ENCODE results near the gene FAM118B. TPM values are rescaled to one million over a fixed set of nuclear protein-coding genes. Genes with fewer than 3 reads are reported as not detected.

FAM118B gene
- total and polyA plus RNA-seq, 2 of the 4 experiments (the other 2 are of a cell fraction): 20.0 to 27.2 TPM

GRCh38 chr11:126293726-126294125 lies 82.1 kb downstream of the FAM118B start:
- ChIA-PET POLR2A (ENCODE audit: unreplicated experiment) (interaction anchor here (0.6 kb wide), 1 partner anchor 126 kb away, joined by 13 read pairs; no protein-coding TSS in a partner anchor), CTCF (no interaction called here)
- Histone ChIP-seq H3K36me3 (ENCODE audit: control insufficient read depth, insufficient read depth, low read length) (peaks cover 35% of the 10 kb centered on the region), H3K27ac (ENCODE audit: insufficient read depth, low read length) (no peak overlapping the region), H2BK120ac (ENCODE audit: low read depth, low read length) (no peak overlapping the region), H3K4me2 (ENCODE audit: low read depth, low read length) (no peak overlapping the region), H4K91ac (ENCODE audit: insufficient read depth, low read depth, low read length) (no peak overlapping the region), H3K14ac (replicated peaks; ENCODE audit: low read depth, low read length) (no peak overlapping the region), H3K27me3 (ENCODE audit: control insufficient read depth, insufficient read depth, low read length) (no peaks in the 10 kb centered on the region), H2BK20ac (ENCODE audit: low read depth, low read length) (no peak overlapping the region), H3K56ac (ENCODE audit: extremely low read depth, insufficient read depth, low read length) (no peak overlapping the region), H3K9me3 (ENCODE audit: control insufficient read depth, insufficient read depth, low read length) (no peaks in the 10 kb centered on the region), H4K5ac (ENCODE audit: low read depth, low read length) (no peak overlapping the region), H2BK15ac (ENCODE audit: low read depth, low read length) (no peak overlapping the region), H2AK9ac (replicated peaks; ENCODE audit: low read depth, low read length, poor library complexity) (no peak overlapping the region), H2BK5ac (ENCODE audit: low read depth, low read length, poor library complexity, severe bottlenecking) (no peak overlapping the region), H4K8ac (ENCODE audit: low read depth in 2 of 2, low read length in 2 of 2) (no peak overlapping the region), H3K9me1 (ENCODE audit: insufficient read depth, low read length) (no peaks in the 10 kb centered on the region), H3K4me1 (ENCODE audit: control insufficient read depth, insufficient read depth, low read length) (no peaks in the 10 kb centered on the region), H2AK5ac (ENCODE audit: low read depth, low read length) (no peak overlapping the region), H2AFZ (replicated peaks; ENCODE audit: low read length, poor library complexity) (no peak overlapping the region), H3K18ac (ENCODE audit: low read depth, low read length) (no peak overlapping the region), H4K20me1 (ENCODE audit: insufficient read depth, low read length) (no peaks in the 10 kb centered on the region), H3K9ac (ENCODE audit: low read depth, low read length) (no peak overlapping the region), H3K4ac (ENCODE audit: low read depth, low read length) (no peak overlapping the region), H3K4me3 (ENCODE audit: insufficient read depth, low read depth, low read length) (no peak overlapping the region), H3K79me1 (ENCODE audit: low read depth in 1 of 2, low read length in 2 of 2) (peaks cover 0 to 3% of the 10 kb centered on the region in 2 experiments; a peak in 2 of 4 replicates), H3K23ac (ENCODE audit: low read depth, low read length) (no peak overlapping the region)
- no TSS peak for BruUV-seq (replicated peaks)
- no peak for DNase-seq
- intact Hi-C loops (cut with micrococcal nuclease): no loop called here
- no peak for TF ChIP-seq RFX5 (IDR thresholded peaks at IDR 0.05; ENCODE audit: low read depth, low read length)
- TF ChIP-seq ELK1 (IDR thresholded peaks at IDR 0.05; ENCODE audit: borderline replicate concordance, low read depth, low read length): no peak
- no peak for TF ChIP-seq CHD1 (IDR thresholded peaks at IDR 0.05; ENCODE audit: low read depth, low read length)
- no peak for TF ChIP-seq MAFK (IDR thresholded peaks at IDR 0.05; ENCODE audit: low read depth, low read length)
- TF ChIP-seq MAZ (IDR thresholded peaks at IDR 0.05; ENCODE audit: borderline replicate concordance, low read depth, low read length): no peak
- no peak for TF ChIP-seq FOS (IDR thresholded peaks at IDR 0.05; ENCODE audit: low read depth, low read length)
- in situ Hi-C loops (cut with MboI; ENCODE audit: low sequenced_read_pairs): no loop called here
- ATAC-seq (ENCODE audit: low read depth): no peak
- WGBS, 2 experiments (ENCODE audit: extremely low coverage in 2 of 2, insufficient read length in 1 of 2): 100% methylated on average over 4 of the region's 5 CpGs; no CpG with 5 or more reads in 1 of the 2 experiments
- dilution Hi-C loops (cut with HindIII; ENCODE audit: low sequenced_read_pairs, unreplicated experiment): no loop called here
